Esophagus muscularis mucosa (tissue), 4 donors: ENCODE measurements around the gene SLC24A4. TPM values are rescaled to one million over a fixed set of nuclear protein-coding genes. Genes with fewer than 3 reads are reported as not detected.

Source experiments
- DNase-seq: peaks from one replicate; pipeline ENCODE4 v3.0.0-alpha.2; 2017; ENCODE audit errors: extremely low spot score
- H3K27ac ChIP-seq, 4 donors: fragments of 200-600 bp; sonication (generic); replicated peaks in 1 of 4; 1 replicate in 3 of 4; 2 replicates in 1 of 4; pipeline ENCODE4 v1.5.1; 2016 to 2019; ENCODE audit warnings: mild to moderate bottlenecking in 1 of 4
- H3K27me3 ChIP-seq, 4 donors: fragments of 200-600 bp; sonication (generic); one replicate each; pipeline versions ENCODE4 v1.5.1 to v1.6.0; 2016 to 2019
- H3K36me3 ChIP-seq, 4 donors: fragments of 200-600 bp; sonication (generic); one replicate each; pipeline ENCODE4 v1.5.1; 2016 to 2019
- H3K4me1 ChIP-seq, 4 donors: fragments of 200-600 bp; sonication (generic); one replicate each; pipeline ENCODE4 v1.5.1; 2016 to 2019
- H3K4me3 ChIP-seq, 4 donors: fragments of 200-600 bp; sonication (generic); 1 replicate in 2 of 4; 2 replicates in 2 of 4; pipeline ENCODE4 v1.5.1; 2016 to 2019; ENCODE audit warnings: mild to moderate bottlenecking in 4 of 4, moderate library complexity in 1 of 4
- H3K9me3 ChIP-seq, 4 donors: fragments of 200-600 bp; sonication (generic); 1 replicate in 3 of 4; 2 replicates in 1 of 4; pipeline ENCODE4 v1.5.1; 2016 to 2019
- EP300 ChIP-seq: sonication (generic); formaldehyde crosslinking; IDR thresholded peaks from one replicate; pipeline ENCODE4 v1.6.1; 2017; ENCODE audit warnings: antibody characterized with exemption
- POLR2A ChIP-seq: fragments of 450-650 bp; IDR thresholded peaks from one replicate; pipeline ENCODE4 v1.6.1; 2017; ENCODE audit warnings: antibody characterized with exemption, moderate library complexity, mild to moderate bottlenecking, low read depth
- POLR2AphosphoS5 ChIP-seq, 2 donors: sonication (generic); formaldehyde crosslinking; IDR thresholded peaks; one replicate each; pipeline ENCODE4 v1.6.1; 2017; ENCODE audit warnings: antibody characterized with exemption in 2 of 2
- WGBS: methylation state at CpG from one replicate; pipeline ENCODE4 v1.1.5; 2018; 5-methylcytosine and 5-hydroxymethylcytosine counted together
- intact Hi-C: fragments of 100-400 bp; cut with DNase I; formaldehyde crosslinking; loops from one replicate; pipeline ENCODE4 v1.15.1; 2023
- total RNA-seq, 4 donors: library from RNA; depleted of rRNA; stranded (reverse); fragments of >200 nt; gene quantifications; one replicate each; pipeline versions ENCODE4 v1.1.0 to v1.2.1, GENCODE V29; 2016
- TF ChIP-seq, protein P1 (sequence below), 3 experiments: fragments of 200-600 bp in 2 of 3; fragments of 450-650 bp in 1 of 3; sonication (generic) in 2 of 3; IDR thresholded peaks; one replicate each; pipeline ENCODE4 v1.5.1; 2017 to 2019; ENCODE audit warnings: antibody characterized with exemption in 3 of 3, mild to moderate bottlenecking in 2 of 3, moderate library complexity in 1 of 3

SLC24A4 gene
- total RNA-seq, 4 donors from 2014 or later, result 1.7 to 2.9 (median 2.1) TPM

DNA sequence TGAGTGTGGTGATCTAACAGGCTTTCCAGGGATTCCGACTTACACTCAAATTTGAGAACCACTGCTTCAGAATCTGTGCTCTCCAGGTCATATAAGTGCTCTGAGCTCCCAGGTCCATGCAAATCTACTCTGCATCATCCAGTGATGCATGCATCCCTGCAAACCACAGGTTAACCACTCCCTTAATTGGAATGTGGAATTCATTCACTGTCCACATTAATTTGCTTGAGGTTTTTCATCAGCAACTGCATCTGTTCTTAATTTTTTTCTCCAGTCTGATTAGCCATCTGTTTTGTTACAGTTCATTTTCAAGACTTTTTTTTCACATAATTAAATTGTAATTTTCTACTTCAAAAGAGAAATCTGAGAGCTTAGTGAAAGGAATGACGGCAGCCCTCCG lies 147.2 kb downstream of the SLC24A4 start:
- WGBS, result 66% methylated on average over 3 of the region's 3 CpGs
- TF ChIP-seq POLR2AphosphoS5 (IDR thresholded peaks at IDR 0.05), result no peak
- no peak for TF ChIP-seq POLR2A
- TF ChIP-seq EP300, result no peak

DNA sequence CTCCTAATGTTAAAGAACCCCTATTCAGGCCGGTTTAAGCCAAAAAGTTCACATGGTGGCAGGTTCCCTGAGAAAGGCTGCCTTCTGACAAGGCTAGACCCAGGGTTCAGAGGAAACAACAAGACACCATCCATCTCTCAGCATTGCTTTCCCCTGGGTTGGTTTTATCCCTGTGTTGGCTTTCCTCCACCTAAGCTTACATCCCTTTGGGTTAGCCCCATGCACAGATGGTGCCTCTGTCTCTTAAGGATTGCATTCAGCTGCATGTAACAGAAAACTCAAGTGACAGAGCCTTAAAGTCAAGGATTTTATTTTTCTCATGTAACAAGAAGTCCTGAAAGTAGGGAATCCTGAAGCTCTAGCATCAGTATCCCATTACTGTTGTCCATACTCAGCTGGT lies 147.8 kb downstream of the SLC24A4 start:
- H3K27me3 ChIP-seq, result no peaks in the 10 kb centered on the region
- H3K4me1 ChIP-seq, result peaks cover 0 to 15% (median 9%) of the 10 kb centered on the region in 4 donors
- intact Hi-C loops, result no loop called here
- no peak overlapping the region for H3K4me3 ChIP-seq
- DNase-seq, result no peak
- H3K27ac ChIP-seq, result no peak overlapping the region
- WGBS, result 92% methylated on average over 1 of the region's 1 CpG
- TF ChIP-seq, protein P1, sequence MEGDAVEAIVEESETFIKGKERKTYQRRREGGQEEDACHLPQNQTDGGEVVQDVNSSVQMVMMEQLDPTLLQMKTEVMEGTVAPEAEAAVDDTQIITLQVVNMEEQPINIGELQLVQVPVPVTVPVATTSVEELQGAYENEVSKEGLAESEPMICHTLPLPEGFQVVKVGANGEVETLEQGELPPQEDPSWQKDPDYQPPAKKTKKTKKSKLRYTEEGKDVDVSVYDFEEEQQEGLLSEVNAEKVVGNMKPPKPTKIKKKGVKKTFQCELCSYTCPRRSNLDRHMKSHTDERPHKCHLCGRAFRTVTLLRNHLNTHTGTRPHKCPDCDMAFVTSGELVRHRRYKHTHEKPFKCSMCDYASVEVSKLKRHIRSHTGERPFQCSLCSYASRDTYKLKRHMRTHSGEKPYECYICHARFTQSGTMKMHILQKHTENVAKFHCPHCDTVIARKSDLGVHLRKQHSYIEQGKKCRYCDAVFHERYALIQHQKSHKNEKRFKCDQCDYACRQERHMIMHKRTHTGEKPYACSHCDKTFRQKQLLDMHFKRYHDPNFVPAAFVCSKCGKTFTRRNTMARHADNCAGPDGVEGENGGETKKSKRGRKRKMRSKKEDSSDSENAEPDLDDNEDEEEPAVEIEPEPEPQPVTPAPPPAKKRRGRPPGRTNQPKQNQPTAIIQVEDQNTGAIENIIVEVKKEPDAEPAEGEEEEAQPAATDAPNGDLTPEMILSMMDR (IDR thresholded peaks at IDR 0.05), result no peak
- TF ChIP-seq POLR2A, result no peak
- no peak for TF ChIP-seq EP300
- no peak for TF ChIP-seq POLR2AphosphoS5 (IDR thresholded peaks at IDR 0.05)
- H3K36me3 ChIP-seq, result no peaks in the 10 kb centered on the region
- H3K9me3 ChIP-seq, result peaks cover 0 to 21% (median 12%) of the 10 kb centered on the region in 4 donors

More for the DNA sequence above, 147.2 kb downstream of the SLC24A4 start:
- Histone ChIP-seq H3K27me3 (no peaks in the 10 kb centered on the region), H3K4me3 (no peak overlapping the region), H3K27ac (no peak overlapping the region), H3K36me3 (no peaks in the 10 kb centered on the region), H3K4me1 (peaks cover 0 to 12% (median 8%) of the 10 kb centered on the region in 4 donors), H3K9me3 (peaks cover 0 to 21% (median 12%) of the 10 kb centered on the region in 4 donors)
- intact Hi-C loops, result no loop called here
- no peak for DNase-seq

DNA sequence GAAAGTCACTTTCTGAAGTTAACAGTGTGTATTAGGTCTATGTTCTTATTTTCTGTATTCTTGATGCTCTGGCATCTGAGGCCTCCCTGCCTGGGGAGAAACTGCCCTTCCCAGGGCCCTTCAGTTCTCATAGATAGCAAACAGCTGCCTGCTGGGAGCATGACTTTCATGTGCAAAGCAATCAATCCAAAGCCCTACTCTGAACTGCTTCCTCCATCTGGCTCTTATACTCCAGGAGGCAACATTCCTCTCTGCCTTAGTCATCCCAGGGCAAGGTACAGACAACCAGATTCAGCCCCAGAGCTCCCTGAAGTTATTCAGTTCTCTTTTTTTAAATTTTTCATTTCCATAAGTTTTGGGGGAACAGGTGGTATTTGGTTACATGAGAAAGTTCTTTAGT lies 149.0 kb downstream of the SLC24A4 start:
- Histone ChIP-seq H3K27ac (no peak overlapping the region), H3K9me3 (peaks cover 0 to 16% (median 8%) of the 10 kb centered on the region in 4 donors), H3K4me1 (peaks cover 0 to 15% (median 9%) of the 10 kb centered on the region in 4 donors), H3K4me3 (no peak overlapping the region), H3K36me3 (no peaks in the 10 kb centered on the region), H3K27me3 (no peaks in the 10 kb centered on the region)
- intact Hi-C loops, result no loop called here
- TF ChIP-seq POLR2AphosphoS5 (IDR thresholded peaks at IDR 0.05) (no peak), POLR2A (no peak), EP300 (no peak)
- TF ChIP-seq, protein P1 (IDR thresholded peaks at IDR 0.05), result no peak
- no peak for DNase-seq

DNA sequence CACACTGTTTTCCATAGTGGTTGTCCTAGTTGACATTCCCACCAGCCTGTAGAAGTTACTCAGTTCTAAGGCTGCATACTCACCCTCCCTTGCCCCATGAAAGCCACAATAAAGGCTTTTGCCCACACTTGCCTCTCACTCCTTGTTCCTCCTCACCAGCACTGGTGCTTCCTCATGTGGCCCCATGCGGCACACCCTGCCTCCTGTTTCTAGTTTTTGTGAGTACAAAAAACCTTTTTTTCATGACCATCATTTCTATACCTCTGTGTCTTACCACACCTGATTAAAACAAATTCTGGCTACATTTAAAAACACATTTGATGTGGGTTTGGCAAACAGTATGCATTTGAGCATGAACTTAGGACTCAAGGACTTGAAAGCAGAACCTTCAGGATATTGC lies 149.9 kb downstream of the SLC24A4 start:
- no peak for DNase-seq
- Histone ChIP-seq H3K27ac (peak overlapping the region; percentile 8 to 68 (median 40)), H3K9me3 (peaks cover 0 to 7% (median 0%) of the 10 kb centered on the region in 4 donors), H3K4me3 (no peak overlapping the region), H3K4me1 (peaks cover 0 to 15% (median 9%) of the 10 kb centered on the region in 4 donors), H3K27me3 (no peaks in the 10 kb centered on the region), H3K36me3 (no peaks in the 10 kb centered on the region)
- intact Hi-C loops, result no loop called here
- 86% methylated on average over 1 of the region's 1 CpG for WGBS
- no peak for TF ChIP-seq POLR2AphosphoS5 (IDR thresholded peaks at IDR 0.05)
- no peak for TF ChIP-seq POLR2A
- TF ChIP-seq, protein P1 (IDR thresholded peaks at IDR 0.05), result no peak
- no peak for TF ChIP-seq EP300

DNA sequence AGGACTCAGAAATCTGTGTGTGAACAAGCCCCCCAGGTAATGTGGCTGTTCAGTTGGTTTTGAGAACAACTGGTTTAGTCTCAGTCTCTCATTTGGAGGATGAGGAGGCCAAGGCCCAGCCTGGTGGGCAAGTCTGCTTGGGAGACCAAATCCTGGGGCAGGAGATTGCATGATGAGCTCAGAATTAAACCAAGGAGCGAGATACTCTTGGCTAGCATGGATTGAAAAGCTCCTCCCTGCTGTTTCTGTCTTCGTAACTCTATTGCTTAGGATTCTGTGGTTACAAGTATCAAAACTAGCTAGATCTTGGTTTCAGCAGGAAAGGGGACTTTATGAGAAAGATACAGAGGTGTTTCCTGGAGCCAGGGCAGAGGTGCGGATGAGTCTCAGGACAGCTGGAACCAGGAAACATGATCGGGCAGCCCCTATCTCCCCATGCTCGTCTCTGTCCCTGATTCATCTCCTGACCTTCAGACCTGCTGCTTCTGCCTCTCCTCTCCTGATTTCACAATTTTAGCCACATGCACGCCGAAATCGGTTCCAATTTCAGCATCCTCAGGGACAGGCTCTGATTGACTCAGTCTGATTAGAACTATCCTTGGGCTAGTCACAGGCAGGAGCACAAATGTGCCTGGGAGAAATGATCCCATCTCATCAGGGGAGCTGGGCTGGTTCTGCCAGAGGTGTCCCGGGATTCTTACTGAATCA lies 150.4 kb downstream of the SLC24A4 start:
- Histone ChIP-seq H3K4me3 (no peak overlapping the region), H3K36me3 (no peaks in the 10 kb centered on the region), H3K27me3 (no peaks in the 10 kb centered on the region), H3K4me1 (peaks cover 0 to 15% (median 9%) of the 10 kb centered on the region in 4 donors), H3K9me3 (peaks cover 0 to 7% (median 0%) of the 10 kb centered on the region in 4 donors), H3K27ac (peak overlapping the region; percentile 8 to 68 (median 40))
- DNase-seq, result no peak
- intact Hi-C loops, result no loop called here
- TF ChIP-seq, protein P1 (IDR thresholded peaks at IDR 0.05), result no peak
- TF ChIP-seq POLR2AphosphoS5 (IDR thresholded peaks at IDR 0.05), result peak; percentile 49
- WGBS, result 69% methylated on average over 8 of the region's 9 CpGs
